Stimulated activated CD4-positive, alpha-beta T cell treated with anti-CD3 and anti-CD28 coated beads, TNF-alpha, amount 100 ng/mL, for 4 hours (primary cell): ENCODE data around the gene PPP1R12B.
"Not testable (repeated sequence)": the region's sequence is repeated elsewhere in the genome, so short reads cannot be mapped to it uniquely, and the experiment has no call there.

Source experiments
- DNase-seq, 3 experiments: peaks; one replicate each; pipeline ENCODE4 v3.0.0-alpha.2; 2020; ENCODE audit warnings: low read depth in 3 of 3

Gene PPP1R12B

GRCh38 chr1:202452508-202452907 is 104.0 kb downstream of the PPP1R12B start:
- no peak for DNase-seq

GRCh38 chr1:202456372-202457169 is 108.1 kb downstream of the PPP1R12B start:
- DNase-seq = not testable (repeated sequence)

GRCh38 chr1:202458651-202459050 is 110.2 kb downstream of the PPP1R12B start:
- not testable (repeated sequence) for DNase-seq

- DNase-seq = not testable (repeated sequence)
Measured at GRCh38 chr1:202459470-202460142, 111.1 kb downstream of the PPP1R12B start.

GRCh38 chr1:202460143-202460495 is 111.6 kb downstream of the PPP1R12B start:
- not testable (repeated sequence) for DNase-seq

- no peak for DNase-seq
Measured at GRCh38 chr1:202462342-202463076, 114.0 kb downstream of the PPP1R12B start.

- DNase-seq = not testable (repeated sequence)
Measured at GRCh38 chr1:202464153-202464742, 115.7 kb downstream of the PPP1R12B start.

GRCh38 chr1:202465644-202466270 is 117.3 kb downstream of the PPP1R12B start:
- DNase-seq = not testable (repeated sequence)

- not testable (repeated sequence) for DNase-seq
Measured at GRCh38 chr1:202466339-202466738, 117.8 kb downstream of the PPP1R12B start.

- not testable (repeated sequence) for DNase-seq
Measured at GRCh38 chr1:202467381-202467780, 118.9 kb downstream of the PPP1R12B start.

- DNase-seq = not testable (repeated sequence)
Measured at GRCh38 chr1:202468695-202469094, 120.2 kb downstream of the PPP1R12B start.

GRCh38 chr1:202469123-202469522 is 120.6 kb downstream of the PPP1R12B start:
- DNase-seq = not testable (repeated sequence)

- no peak for DNase-seq
Measured at GRCh38 chr1:202471246-202471645, 122.7 kb downstream of the PPP1R12B start.

- not testable (repeated sequence) for DNase-seq
Measured at GRCh38 chr1:202472347-202473124, 124.0 kb downstream of the PPP1R12B start.

- not testable (repeated sequence) for DNase-seq
Measured at GRCh38 chr1:202473266-202474045, 125.0 kb downstream of the PPP1R12B start.

- not testable (repeated sequence) for DNase-seq
Measured at GRCh38 chr1:202479661-202480060, 131.2 kb downstream of the PPP1R12B start.

GRCh38 chr1:202480640-202481039 is 132.1 kb downstream of the PPP1R12B start:
- DNase-seq = not testable (repeated sequence)

GRCh38 chr1:202483362-202483761 is 134.9 kb downstream of the PPP1R12B start:
- DNase-seq = not testable (repeated sequence)

GRCh38 chr1:202484032-202484431 is 135.5 kb downstream of the PPP1R12B start:
- DNase-seq = not testable (repeated sequence)

- DNase-seq = not testable (repeated sequence)
Measured at GRCh38 chr1:202484820-202485219, 136.3 kb downstream of the PPP1R12B start.
